Measurements from ENCODE around the gene HRH4. TPM values are rescaled to one million over a fixed set of nuclear protein-coding genes. Genes with fewer than 3 reads are reported as not detected.

The HRH4 gene
- total and polyA plus RNA-seq, 9 donors = 0.06 to 0.08 TPM; not detected in 7

DNA sequence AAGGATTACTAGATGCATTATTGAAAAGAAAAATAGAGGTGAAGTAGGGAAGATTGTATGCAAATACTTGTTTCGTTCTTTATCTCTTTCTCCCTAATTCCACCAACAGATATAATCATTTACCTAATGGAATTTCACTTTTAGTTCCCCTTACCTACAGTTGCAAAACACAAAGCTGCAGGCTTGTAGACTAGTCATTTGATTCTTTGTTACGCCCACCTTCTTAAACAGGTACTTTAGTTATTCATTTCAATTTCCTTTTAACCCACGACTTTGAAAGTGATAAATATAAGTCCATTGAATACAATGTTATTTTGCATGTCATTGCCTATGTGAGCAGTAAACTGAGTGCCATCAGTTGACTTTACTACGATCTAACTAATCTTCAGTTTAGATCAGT lies 3.9 kb upstream of the HRH4 start:
- WGBS, 3 donors = 92 to 96% (median 92%) methylated on average over 4 of the region's 4 CpGs
- Histone ChIP-seq H3K27ac (no peak overlapping the region), H3K4me1 (ENCODE audit: insufficient read depth) (no peaks in the 10 kb centered on the region), H3K27me3 (no peaks in the 10 kb centered on the region), H3K36me3 (no peaks in the 10 kb centered on the region), H3K4me3 (no peak overlapping the region), H3K9me3 (no peaks in the 10 kb centered on the region)
- TF ChIP-seq EP300 (IDR thresholded peaks at IDR 0.05) = no peak
- TF ChIP-seq, protein P1, sequence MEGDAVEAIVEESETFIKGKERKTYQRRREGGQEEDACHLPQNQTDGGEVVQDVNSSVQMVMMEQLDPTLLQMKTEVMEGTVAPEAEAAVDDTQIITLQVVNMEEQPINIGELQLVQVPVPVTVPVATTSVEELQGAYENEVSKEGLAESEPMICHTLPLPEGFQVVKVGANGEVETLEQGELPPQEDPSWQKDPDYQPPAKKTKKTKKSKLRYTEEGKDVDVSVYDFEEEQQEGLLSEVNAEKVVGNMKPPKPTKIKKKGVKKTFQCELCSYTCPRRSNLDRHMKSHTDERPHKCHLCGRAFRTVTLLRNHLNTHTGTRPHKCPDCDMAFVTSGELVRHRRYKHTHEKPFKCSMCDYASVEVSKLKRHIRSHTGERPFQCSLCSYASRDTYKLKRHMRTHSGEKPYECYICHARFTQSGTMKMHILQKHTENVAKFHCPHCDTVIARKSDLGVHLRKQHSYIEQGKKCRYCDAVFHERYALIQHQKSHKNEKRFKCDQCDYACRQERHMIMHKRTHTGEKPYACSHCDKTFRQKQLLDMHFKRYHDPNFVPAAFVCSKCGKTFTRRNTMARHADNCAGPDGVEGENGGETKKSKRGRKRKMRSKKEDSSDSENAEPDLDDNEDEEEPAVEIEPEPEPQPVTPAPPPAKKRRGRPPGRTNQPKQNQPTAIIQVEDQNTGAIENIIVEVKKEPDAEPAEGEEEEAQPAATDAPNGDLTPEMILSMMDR (IDR thresholded peaks at IDR 0.05) = no peak
- TF ChIP-seq POLR2A (IDR thresholded peaks at IDR 0.05) = no peak
- intact Hi-C loops (cut with DNase I) = no loop called here
- DNase-seq = no peak

GRCh38 chr18:24459772-24460171 lies 665 bp upstream of the HRH4 start:
- TF ChIP-seq EP300 (IDR thresholded peaks at IDR 0.05) (no peak), POLR2A (IDR thresholded peaks at IDR 0.05) (no peak)
- TF ChIP-seq, protein P1 (IDR thresholded peaks at IDR 0.05) = no peak
- no peaks in the 10 kb centered on the region for H3K27me3 ChIP-seq
- H3K36me3 ChIP-seq = no peaks in the 10 kb centered on the region
- WGBS, 3 donors = 93 to 97% (median 94%) methylated on average over 4 of the region's 4 CpGs
- no peak overlapping the region for H3K4me3 ChIP-seq
- H3K4me1 ChIP-seq (ENCODE audit: insufficient read depth) = no peaks in the 10 kb centered on the region
- H3K27ac ChIP-seq = no peak overlapping the region
- DNase-seq = no peak
- H3K9me3 ChIP-seq = no peaks in the 10 kb centered on the region
- intact Hi-C loops (cut with DNase I) = no loop called here

GRCh38 chr18:24461996-24462395 lies 1.6 kb downstream of the HRH4 start:
- Histone ChIP-seq H3K9me3 (no peaks in the 10 kb centered on the region), H3K4me3 (no peak overlapping the region), H3K4me1 (ENCODE audit: insufficient read depth) (no peaks in the 10 kb centered on the region), H3K36me3 (no peaks in the 10 kb centered on the region), H3K27me3 (no peaks in the 10 kb centered on the region), H3K27ac (no peak overlapping the region)
- intact Hi-C loops (cut with DNase I) = no loop called here
- no peak for DNase-seq
- WGBS, 3 donors = 90 to 95% (median 93%) methylated on average over 8 of the region's 8 CpGs
- no peak for TF ChIP-seq POLR2A (IDR thresholded peaks at IDR 0.05)
- no peak for TF ChIP-seq EP300 (IDR thresholded peaks at IDR 0.05)
- TF ChIP-seq, protein P1 (IDR thresholded peaks at IDR 0.05) = no peak

DNA sequence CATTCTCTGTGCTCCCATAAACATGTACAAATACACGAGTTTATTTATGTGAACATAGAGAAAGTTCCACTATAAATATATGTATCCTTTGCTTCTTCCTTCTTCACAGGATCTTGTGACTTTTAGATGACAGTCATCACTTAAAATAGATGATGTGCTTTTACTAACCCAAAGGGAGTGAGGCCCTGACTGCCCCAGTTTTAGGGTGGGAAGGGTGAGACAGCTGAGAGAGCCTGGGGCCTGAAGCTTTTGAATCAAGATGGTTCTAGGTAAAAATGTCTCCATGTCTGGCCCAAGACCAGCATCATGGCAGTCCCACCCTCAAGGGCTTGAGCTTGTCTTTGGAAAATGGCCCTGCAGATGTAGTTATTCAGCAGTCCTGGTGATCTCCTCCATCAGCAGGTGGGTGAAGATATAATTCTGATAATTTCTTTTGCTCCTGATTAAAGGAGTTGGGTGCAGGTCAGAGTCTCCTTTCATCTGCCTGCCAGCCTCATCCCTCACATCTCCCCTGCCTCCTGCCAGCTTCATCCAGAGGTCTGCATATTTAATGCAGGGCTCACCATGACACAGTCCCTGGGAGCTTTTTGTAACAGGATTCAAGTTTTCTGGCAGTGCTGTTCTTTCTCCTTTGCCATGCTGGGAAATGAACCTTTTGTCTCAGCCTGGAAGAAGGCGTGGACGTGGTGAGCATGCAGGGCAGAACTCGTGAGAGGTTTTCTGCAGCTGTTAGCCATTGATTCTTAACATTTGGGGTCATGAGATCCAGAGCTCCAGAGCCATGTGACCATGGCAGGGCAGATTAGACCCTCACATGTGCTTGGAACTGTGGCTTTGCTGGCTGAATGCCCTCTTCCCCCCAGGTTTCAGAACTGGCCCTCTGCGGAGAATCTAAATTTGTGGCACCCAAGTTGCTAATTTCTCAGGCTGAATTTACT lies 2.7 kb downstream of the HRH4 start:
- Histone ChIP-seq H3K27me3 (no peaks in the 10 kb centered on the region), H3K4me1 (ENCODE audit: insufficient read depth) (no peaks in the 10 kb centered on the region), H3K9me3 (no peaks in the 10 kb centered on the region), H3K36me3 (no peaks in the 10 kb centered on the region), H3K27ac (no peak overlapping the region), H3K4me3 (no peak overlapping the region)
- no peak for DNase-seq
- WGBS, 3 donors = 76 to 83% (median 82%) methylated on average over 5 of the region's 5 CpGs
- intact Hi-C loops (cut with DNase I) = no loop called here
- TF ChIP-seq EP300 (IDR thresholded peaks at IDR 0.05) (no peak), POLR2A (IDR thresholded peaks at IDR 0.05) (no peak)
- TF ChIP-seq, protein P1 (IDR thresholded peaks at IDR 0.05) = no peak

Measured in ovary (tissue), 9 donors.